ENCODE measurements around the gene PLEKHA7.
A peak's percentile ranks its signal among the peaks of the same experiment; 100 is the strongest.

The PLEKHA7 gene

DNA sequence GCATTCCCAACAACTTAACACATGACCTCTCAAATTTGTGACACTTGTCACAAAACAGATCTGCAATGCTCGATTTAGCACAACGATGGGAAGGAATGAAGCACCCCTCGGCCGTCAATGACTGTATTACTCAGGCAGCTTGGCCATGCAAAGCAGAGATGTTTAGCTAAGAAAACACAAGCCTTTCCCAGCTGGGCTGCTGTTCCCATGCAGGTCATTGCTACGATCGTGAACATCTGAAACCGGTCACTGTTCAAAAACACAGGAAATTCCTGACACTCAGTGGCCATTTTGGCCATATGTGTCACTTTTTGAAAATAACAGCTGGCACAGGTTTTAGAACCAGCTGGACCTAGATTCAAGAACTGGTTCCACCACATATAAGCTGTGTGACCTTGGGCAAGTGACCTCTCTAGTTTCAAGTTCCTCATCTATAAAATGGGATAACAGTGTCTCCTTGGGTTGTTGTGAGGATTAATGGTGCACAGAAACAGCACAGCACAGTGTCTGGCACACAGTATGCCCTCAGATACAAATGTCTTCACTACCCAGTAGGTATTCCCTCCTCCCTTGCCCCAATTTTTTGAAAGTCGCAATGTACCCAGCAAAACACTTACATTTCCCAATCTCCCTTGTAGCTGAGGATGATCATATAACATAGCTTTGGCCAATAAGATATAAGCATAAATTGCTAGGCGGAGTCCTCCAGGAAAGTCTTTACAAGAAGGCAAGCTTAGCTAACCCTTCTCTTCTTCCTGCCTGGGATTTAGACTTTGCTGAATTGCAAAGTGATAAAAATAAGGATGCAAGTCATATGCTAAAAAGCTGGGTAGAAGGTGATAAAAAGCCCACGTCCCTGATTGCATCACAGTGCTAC, 182.7 kb downstream of the PLEKHA7 start:
- DNase-seq: no peak

- DNase-seq: no peak
Measured at GRCh38 chr11:16827139-16827538, 187.1 kb downstream of the PLEKHA7 start.

DNA sequence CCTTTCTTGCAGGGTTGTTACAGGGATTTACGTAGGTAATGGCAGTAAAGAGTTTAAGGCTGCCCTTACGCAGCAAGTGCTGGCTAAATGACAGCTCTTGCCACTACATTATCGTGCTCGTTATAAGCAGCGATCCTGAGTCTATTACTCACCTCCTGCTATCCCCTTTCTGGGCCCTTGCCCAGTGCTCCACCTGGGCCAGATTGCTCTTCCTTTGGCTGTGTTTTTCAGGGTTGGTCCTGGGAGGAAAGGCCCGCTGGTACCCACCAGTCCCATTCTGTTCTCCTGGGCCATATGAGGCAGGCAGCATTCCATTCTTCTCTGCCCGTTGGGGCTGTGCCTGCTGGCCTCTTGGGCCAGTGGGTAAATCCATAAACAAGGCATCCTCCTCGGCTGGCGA, 188.2 kb downstream of the PLEKHA7 start:
- DNase-seq: no peak

DNA sequence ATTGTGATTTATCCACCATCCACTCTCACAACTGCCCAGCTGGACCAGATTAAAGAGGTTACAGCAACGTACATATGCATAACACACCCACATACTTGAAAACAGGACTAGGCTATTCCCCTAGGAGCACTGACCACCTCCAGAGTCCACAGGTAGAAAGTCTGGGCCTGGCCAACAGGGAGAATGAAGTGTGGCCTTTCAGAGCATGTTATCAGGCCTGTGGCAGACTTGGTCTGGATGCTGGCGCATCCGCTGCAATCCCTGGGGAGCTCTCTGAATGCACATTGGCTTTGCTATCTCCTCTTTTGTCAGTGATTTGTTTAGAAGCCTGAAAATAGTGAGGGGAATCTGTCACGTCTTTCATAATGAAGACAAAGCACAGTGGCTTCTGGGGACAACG, 189.1 kb downstream of the PLEKHA7 start:
- DNase-seq: no peak

DNA sequence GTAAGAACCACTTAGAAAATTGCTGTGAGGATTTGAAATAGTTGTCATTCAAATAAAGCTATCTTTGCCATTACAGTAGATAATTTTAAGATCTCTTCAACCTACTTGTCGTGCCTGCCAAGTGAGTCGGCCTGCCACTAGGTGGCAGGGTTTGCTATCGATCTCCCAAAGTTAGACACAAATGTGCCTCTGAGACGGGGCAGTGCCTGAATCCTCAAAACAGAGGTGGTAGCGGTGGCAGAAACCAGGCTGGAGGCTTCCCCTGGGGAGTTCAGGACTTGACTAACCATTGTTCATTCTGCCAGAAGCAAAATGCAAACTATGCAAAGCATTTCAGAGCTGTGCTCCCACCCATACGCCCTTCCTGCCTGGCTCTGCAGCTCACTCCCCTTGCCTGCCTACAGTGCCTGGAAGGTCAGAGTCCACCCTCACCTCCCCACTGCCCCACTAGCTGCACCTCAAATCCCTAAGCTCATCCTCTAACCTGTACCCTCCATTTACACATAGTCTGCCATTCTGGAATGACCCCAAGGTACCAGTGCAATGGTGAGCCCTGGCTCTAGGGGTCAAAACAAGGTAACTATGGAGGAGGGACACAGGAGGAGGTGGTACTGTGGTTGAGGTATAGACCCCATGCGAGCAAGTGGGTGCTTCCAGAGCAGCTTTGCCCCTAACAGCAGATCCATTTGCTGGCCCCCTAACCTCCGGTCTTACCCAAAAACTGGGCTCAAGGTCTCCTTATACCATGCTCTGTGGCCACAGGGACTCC, 193.7 kb downstream of the PLEKHA7 start:
- peak; percentile 57 for DNase-seq

DNA sequence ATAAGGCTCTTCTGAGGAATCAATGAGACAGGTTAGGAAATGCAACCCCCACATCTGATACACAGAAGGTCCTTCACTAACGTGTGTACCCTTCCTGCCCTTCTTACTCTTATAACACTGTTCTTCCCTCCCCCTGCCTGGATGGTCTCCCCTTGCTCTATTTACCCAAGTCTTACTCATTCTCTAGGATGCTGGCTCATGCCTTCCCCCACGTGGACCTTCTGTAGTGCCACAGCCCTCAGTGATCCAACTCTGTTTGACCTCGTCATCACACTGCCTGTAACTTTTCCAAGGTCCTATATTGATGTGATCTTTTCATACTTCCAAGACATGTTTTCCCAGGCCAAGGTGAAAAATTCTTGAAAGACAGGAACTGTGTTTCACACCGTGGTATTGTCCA, 195.9 kb downstream of the PLEKHA7 start:
- no peak for DNase-seq

DNA sequence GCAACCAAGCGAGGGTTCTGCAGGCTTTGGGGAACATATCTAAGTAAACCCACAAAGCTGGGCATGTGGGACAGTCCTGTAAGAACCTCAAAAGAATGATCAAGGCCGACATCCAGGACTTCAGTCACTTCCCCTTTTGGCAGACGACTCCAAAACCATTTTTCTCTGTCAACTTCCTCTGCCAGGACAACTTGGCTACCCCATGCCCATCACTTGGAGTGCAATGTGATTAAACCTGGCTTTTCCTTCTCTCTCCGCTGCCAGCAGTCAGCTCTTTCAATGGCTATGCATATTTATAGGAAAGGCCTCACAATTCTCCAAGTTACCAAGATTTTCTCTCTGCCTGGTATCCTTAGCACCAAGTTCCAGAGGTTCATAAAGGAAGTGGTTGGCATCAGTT, 196.9 kb downstream of the PLEKHA7 start:
- no peak for DNase-seq

DNA sequence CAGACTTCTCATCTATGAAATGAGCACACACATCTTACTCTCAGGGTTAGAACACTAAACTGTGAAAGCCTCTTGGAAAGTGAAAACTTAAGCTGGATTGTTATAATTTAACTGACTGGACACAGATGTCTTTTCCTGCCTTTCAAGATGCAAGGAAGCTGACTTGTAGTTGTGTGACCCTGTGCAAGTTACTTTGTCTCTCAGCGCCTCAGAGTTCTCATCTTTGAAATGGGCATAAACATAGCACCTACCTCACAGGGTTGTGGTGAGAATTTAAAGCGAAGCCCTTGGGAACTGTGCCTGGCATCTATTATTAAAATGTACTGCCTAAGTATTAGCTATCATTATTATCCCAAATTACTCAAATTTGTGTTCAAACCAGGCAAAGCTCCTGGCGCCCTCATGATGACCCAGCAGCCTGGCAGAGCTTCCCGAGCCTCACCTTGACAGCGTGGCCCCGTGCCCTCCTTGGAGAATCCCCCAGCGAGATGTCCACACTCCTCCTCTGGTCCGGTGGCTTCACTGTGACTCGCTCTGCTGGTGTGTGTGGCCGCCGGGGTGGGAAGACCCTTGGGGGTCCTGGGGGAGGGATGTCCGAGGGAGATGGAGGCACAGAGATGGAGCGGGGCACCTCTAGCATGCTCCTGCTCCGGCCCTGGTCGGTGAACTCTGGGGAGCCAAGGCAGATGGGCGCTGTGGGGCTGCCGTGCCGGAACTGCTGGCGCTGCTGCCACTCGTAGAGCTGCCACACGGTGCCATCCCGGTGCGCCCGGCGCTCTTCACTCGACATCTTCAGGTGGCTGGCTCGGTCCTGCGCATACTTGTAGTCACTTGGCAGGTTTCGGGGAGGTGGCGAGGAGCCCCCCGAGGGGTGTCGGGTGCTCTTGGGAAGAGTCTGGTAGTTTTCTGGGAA, 197.6 kb downstream of the PLEKHA7 start:
- DNase-seq: no peak

DNA sequence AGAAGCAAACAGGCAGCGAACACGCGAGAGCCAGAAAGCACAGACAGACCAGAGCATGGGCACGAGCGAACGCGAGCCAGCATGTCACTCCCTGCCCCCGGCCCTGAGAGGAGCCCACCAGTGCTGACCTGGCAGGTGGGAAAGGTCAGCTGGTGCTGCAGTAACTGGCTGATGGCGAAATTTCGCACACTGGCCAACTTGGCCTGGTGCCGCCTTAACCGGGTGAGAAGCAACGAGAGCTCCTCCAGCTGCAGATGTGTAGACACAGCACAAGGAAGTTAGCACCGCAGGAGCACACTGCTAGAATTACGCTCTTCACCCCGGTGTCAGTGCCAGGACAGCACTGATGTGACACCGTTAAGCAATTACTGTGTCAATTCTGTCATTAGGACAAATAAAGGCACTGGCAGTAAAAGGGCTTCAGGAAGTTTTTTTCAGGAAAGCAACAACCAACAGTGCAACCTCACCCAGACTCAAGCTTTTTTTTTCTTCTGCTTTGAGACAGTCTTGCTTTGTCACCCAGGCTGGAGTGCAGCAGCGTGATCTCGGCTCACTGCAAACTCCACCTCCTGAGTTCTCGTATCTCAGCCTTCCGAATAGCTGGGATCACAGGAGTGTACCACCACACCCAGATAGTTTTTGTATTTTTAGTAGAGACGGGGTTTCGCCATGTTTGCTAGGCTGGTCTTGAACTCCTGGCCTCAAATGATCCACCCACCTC, 199.0 kb downstream of the PLEKHA7 start:
- no peak for DNase-seq

- DNase-seq: no peak
Measured at GRCh38 chr11:16814410-16815046, 199.7 kb downstream of the PLEKHA7 start.

- DNase-seq: no peak
Measured at GRCh38 chr11:16813126-16813525, 201.1 kb downstream of the PLEKHA7 start.

- DNase-seq: no peak
Measured at GRCh38 chr11:16812274-16812673, 201.9 kb downstream of the PLEKHA7 start.

- DNase-seq: no peak
Measured at GRCh38 chr11:16811136-16812020, 202.8 kb downstream of the PLEKHA7 start.

DNA sequence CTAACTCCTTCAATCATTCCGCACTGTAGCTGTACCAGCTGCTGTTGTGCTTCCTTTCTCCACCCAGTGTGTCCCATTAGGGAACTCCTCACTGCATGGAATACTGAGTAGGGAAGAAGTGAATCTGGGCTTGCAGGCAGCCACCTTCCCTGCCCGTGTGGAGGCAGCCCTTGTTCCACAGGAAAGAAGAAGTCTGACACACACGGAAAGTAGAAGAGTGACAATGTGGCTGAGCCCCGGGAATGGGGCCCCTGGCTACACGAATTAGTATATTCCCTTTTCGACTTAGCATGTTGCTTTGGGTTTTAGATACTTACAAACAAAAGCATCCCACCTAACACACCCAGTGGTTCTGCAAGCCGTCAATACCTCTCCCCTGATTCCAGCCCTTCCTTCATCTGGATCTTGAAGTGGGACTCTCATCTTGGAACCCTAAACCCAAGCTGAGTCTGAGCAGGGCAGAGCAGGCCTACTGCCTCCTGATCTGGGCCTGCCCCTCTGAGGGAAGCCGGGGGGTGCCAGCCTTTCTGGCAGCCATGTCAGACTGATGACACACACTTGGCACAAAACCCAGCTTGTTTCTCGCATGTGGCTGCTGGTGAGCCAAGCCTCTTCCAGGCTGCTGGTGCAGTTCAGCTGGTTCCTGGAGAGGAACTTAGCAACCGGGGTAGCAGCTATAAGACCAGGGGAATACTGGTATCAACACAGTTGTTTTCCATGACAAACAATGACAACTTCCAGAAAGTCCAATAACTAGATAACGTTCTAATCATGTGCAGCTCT, 204.1 kb downstream of the PLEKHA7 start:
- DNase-seq: no peak

DNA sequence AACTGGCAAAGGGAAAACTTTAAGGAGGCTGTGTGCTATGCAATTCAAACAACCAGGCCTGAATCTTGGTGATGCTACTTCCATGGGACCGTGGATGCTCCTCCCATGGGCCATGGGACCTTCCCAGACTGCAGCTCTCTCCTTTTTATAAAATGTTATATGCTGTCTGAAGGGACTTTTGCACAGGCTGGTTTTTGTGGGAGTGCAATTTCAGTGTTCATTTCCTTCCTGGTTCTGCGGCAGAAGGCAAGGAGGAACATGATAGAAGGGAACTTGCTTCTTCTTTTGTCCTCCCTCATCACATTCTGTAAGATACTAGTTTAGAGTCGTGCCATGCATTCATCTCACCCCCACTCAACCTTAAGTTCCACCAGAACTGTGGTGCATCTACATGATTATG, 206.9 kb downstream of the PLEKHA7 start:
- DNase-seq: no peak

DNA sequence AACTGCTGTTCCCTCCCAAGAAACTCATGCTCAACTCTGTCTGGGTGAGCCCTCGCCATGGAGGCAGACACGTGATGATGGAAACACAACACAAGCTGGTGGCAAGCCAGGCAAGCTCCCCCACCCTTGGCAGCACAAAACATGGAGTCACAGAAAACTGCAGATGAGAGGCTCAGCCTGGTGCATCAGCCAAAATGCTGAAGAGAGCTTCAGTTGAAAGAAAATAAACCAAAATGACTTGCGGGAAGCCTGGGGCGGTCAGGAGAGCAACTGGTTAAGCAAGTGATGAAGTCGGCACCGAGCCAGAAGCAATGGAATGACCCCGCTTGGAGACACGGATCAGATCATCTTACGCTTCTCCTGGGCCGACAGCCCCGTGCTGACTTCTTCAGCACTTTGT, 207.4 kb downstream of the PLEKHA7 start:
- no peak for DNase-seq

GRCh38 chr11:16805938-16806337, 208.3 kb downstream of the PLEKHA7 start:
- DNase-seq: no peak

GRCh38 chr11:16804104-16804947, 209.9 kb downstream of the PLEKHA7 start:
- DNase-seq: no peak

Measured in activated T-cell treated with anti-CD3 and anti-CD28 coated beads, Interleukin-2, amount 50 U/mL, for 1 hour (primary cell).